PC-3 (cell line): ENCODE measurements around the gene STX11.

Source experiments
- EZH2 ChIP-seq: fragments of 300-600 bp; sonication (generic); IDR thresholded peaks from one replicate; pipeline ENCODE4 v1.6.1; 2017; ENCODE audit warnings: antibody characterized with exemption, mild to moderate bottlenecking, low read length; ENCODE audit not compliant: unreplicated experiment
- EZH2phosphoT487 ChIP-seq: fragments of 300-600 bp; sonication (generic); IDR thresholded peaks from 2 replicates; pipeline ENCODE4 v1.6.1; 2018; ENCODE audit warnings: mild to moderate bottlenecking, antibody characterized with exemption, low read length, borderline replicate concordance
- TF ChIP-seq, protein P1 (sequence below): fragments of 300-600 bp; sonication (generic); conservative IDR thresholded peaks from 2 replicates; pipeline ENCODE4 v1.5.1; 2017; ENCODE audit warnings: antibody characterized with exemption, low read depth, mild to moderate bottlenecking, low read length

DNA sequence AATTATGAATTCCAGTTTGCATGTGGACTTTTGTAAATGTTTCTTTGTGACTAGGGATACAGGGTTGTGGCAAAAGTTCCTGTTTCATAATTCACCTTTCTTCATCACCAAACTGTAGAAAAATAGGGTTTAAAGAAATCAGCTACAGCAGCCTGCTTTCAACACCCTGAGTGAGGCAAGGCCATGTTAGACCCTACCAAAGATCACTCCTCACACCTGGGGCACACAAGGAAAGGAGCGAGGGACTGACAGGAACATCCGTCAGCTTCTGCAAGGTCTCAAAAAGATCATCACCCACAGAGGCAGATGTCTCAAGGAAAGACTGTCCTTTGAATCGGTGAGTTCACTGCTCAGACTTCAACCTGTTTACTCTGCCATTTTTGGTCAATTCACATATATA, 10.5 kb upstream of the STX11 start:
- TF ChIP-seq, protein P1, sequence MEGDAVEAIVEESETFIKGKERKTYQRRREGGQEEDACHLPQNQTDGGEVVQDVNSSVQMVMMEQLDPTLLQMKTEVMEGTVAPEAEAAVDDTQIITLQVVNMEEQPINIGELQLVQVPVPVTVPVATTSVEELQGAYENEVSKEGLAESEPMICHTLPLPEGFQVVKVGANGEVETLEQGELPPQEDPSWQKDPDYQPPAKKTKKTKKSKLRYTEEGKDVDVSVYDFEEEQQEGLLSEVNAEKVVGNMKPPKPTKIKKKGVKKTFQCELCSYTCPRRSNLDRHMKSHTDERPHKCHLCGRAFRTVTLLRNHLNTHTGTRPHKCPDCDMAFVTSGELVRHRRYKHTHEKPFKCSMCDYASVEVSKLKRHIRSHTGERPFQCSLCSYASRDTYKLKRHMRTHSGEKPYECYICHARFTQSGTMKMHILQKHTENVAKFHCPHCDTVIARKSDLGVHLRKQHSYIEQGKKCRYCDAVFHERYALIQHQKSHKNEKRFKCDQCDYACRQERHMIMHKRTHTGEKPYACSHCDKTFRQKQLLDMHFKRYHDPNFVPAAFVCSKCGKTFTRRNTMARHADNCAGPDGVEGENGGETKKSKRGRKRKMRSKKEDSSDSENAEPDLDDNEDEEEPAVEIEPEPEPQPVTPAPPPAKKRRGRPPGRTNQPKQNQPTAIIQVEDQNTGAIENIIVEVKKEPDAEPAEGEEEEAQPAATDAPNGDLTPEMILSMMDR, result no peak
- TF ChIP-seq EZH2phosphoT487 (no peak), EZH2 (no peak)
